AG09319 (cell line): ENCODE measurements around the gene SUCLG1.

ENCODE experiments used
- DNase-seq: peaks from one replicate; pipeline ENCODE4 v3.0.0-alpha.2; 2010; ENCODE audit warnings: low read depth; ENCODE audit errors: extremely low read depth
- CTCF ChIP-seq: IDR thresholded peaks from 2 replicates; pipeline ENCODE4 v1.5.1; 2011; ENCODE audit warnings: low read depth, mild to moderate bottlenecking, inconsistent platforms, low read length, moderate library complexity

SUCLG1 gene

DNA sequence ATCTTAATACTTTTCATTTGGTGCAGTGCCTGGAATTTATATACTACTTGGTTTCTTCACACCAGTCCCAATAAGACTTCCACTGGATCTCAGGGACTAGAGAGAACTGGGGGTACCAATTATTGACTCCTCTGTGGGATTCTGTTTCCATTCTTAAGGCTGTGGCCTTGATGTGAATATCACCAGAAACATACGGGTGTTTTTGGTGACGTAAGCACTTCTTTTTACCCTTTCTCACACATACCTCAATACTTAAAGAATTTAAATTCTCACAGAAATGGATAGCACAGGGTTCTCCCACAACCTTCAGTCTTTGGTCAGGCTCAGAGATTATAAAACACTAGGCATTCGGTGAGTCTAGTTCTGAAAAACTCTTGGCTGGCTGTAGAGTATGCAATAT, 84.1 kb downstream of the SUCLG1 start:
- DNase-seq = no peak
- no peak for TF ChIP-seq CTCF

- no peak for TF ChIP-seq CTCF
These were observed 85.2 kb downstream of the SUCLG1 start for GRCh38 chr2:84373866-84374265.

More at GRCh38 chr2:84373866-84374265, 85.2 kb downstream of the SUCLG1 start:
- DNase-seq = no peak
